Esophagus muscularis mucosa (tissue), 4 donors: ENCODE data around the gene HLA-E. TPM values are rescaled to one million over a fixed set of nuclear protein-coding genes. Genes with fewer than 3 reads are reported as not detected.

Experiments used
- DNase-seq: peaks from one replicate; pipeline ENCODE4 v3.0.0-alpha.2; 2017; ENCODE audit errors: extremely low spot score
- H3K27ac ChIP-seq, 4 donors: fragments of 200-600 bp; sonication (generic); replicated peaks in 1 of 4; 1 replicate in 3 of 4; 2 replicates in 1 of 4; pipeline ENCODE4 v1.5.1; 2016 to 2019; ENCODE audit warnings: mild to moderate bottlenecking in 1 of 4
- H3K27me3 ChIP-seq, 4 donors: fragments of 200-600 bp; sonication (generic); one replicate each; pipeline versions ENCODE4 v1.5.1 to v1.6.0; 2016 to 2019
- H3K36me3 ChIP-seq, 4 donors: fragments of 200-600 bp; sonication (generic); one replicate each; pipeline ENCODE4 v1.5.1; 2016 to 2019
- H3K4me1 ChIP-seq, 4 donors: fragments of 200-600 bp; sonication (generic); one replicate each; pipeline ENCODE4 v1.5.1; 2016 to 2019
- H3K4me3 ChIP-seq, 4 donors: fragments of 200-600 bp; sonication (generic); 1 replicate in 2 of 4; 2 replicates in 2 of 4; pipeline ENCODE4 v1.5.1; 2016 to 2019; ENCODE audit warnings: mild to moderate bottlenecking in 4 of 4, moderate library complexity in 1 of 4
- H3K9me3 ChIP-seq, 4 donors: fragments of 200-600 bp; sonication (generic); 1 replicate in 3 of 4; 2 replicates in 1 of 4; pipeline ENCODE4 v1.5.1; 2016 to 2019
- EP300 ChIP-seq: sonication (generic); formaldehyde crosslinking; IDR thresholded peaks from one replicate; pipeline ENCODE4 v1.6.1; 2017; ENCODE audit warnings: antibody characterized with exemption
- POLR2A ChIP-seq: fragments of 450-650 bp; IDR thresholded peaks from one replicate; pipeline ENCODE4 v1.6.1; 2017; ENCODE audit warnings: antibody characterized with exemption, moderate library complexity, mild to moderate bottlenecking, low read depth
- POLR2AphosphoS5 ChIP-seq, 2 donors: sonication (generic); formaldehyde crosslinking; IDR thresholded peaks; one replicate each; pipeline ENCODE4 v1.6.1; 2017; ENCODE audit warnings: antibody characterized with exemption in 2 of 2
- WGBS: methylation state at CpG from one replicate; pipeline ENCODE4 v1.1.5; 2018; 5-methylcytosine and 5-hydroxymethylcytosine counted together
- intact Hi-C: fragments of 100-400 bp; cut with DNase I; formaldehyde crosslinking; loops from one replicate; pipeline ENCODE4 v1.15.1; 2023
- total RNA-seq, 4 donors: library from RNA; depleted of rRNA; stranded (reverse); fragments of >200 nt; gene quantifications; one replicate each; pipeline versions ENCODE4 v1.1.0 to v1.2.1, GENCODE V29; 2016
- TF ChIP-seq, protein P1 (sequence below), 3 experiments: fragments of 200-600 bp in 2 of 3; fragments of 450-650 bp in 1 of 3; sonication (generic) in 2 of 3; IDR thresholded peaks; one replicate each; pipeline ENCODE4 v1.5.1; 2017 to 2019; ENCODE audit warnings: antibody characterized with exemption in 3 of 3, mild to moderate bottlenecking in 2 of 3, moderate library complexity in 1 of 3

HLA-E gene
- total RNA-seq, 4 donors from 2014 or later, result 294 to 649 (median 523) TPM

DNA sequence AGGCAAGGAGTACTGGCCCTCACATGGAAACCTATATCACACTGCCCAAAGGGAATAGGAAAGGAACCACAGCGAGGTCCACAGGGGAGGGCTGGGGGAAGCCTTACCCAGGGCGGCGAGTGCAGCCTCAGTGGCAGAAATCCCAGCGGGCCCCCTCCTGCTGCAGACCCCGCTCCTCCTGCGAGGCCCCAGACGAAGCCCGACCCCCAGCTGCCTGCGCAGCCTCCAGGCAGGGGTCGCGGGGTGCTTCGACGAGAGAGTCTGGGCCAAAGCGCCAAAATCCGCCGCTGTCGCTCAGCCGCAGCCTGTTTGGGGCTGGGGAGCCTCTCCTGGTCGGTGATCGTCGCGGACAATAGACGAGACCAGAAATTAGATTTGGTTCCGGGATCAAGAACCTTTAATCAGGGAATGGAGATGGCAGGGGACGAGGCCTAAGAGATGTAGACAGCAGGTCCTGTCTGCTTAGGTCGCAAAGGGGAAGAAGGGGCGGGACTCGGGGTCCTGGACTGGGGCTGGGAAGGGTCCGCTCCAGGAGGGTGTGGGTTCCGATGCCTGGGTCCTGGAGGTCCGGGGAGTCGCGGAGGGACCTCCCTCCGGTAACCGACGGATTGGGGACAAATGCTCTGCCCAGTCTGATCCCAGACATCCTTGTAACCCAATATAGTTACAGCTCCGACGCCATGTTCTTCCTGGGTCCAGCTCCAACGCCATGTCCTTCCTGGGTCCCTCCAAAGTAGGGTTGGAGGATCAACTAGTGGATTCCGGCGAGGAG, 36.4 kb upstream of the HLA-E start:
- peaks cover 13 to 30% (median 22%) of the 10 kb centered on the region in 4 donors for H3K4me1 ChIP-seq
- no peak overlapping the region for H3K27ac ChIP-seq
- no peak for DNase-seq
- H3K27me3 ChIP-seq, result peaks cover 0 to 93% (median 44%) of the 10 kb centered on the region in 4 donors
- no peak overlapping the region for H3K4me3 ChIP-seq
- intact Hi-C loops, result no loop called here
- H3K36me3 ChIP-seq, result no peaks in the 10 kb centered on the region
- no peak for TF ChIP-seq POLR2AphosphoS5 (IDR thresholded peaks at IDR 0.05)
- no peak for TF ChIP-seq POLR2A
- TF ChIP-seq EP300, result no peak
- TF ChIP-seq, protein P1, sequence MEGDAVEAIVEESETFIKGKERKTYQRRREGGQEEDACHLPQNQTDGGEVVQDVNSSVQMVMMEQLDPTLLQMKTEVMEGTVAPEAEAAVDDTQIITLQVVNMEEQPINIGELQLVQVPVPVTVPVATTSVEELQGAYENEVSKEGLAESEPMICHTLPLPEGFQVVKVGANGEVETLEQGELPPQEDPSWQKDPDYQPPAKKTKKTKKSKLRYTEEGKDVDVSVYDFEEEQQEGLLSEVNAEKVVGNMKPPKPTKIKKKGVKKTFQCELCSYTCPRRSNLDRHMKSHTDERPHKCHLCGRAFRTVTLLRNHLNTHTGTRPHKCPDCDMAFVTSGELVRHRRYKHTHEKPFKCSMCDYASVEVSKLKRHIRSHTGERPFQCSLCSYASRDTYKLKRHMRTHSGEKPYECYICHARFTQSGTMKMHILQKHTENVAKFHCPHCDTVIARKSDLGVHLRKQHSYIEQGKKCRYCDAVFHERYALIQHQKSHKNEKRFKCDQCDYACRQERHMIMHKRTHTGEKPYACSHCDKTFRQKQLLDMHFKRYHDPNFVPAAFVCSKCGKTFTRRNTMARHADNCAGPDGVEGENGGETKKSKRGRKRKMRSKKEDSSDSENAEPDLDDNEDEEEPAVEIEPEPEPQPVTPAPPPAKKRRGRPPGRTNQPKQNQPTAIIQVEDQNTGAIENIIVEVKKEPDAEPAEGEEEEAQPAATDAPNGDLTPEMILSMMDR (IDR thresholded peaks at IDR 0.05), result no peak
- no peaks in the 10 kb centered on the region for H3K9me3 ChIP-seq
- 41% methylated on average over 36 of the region's 41 CpGs for WGBS

DNA sequence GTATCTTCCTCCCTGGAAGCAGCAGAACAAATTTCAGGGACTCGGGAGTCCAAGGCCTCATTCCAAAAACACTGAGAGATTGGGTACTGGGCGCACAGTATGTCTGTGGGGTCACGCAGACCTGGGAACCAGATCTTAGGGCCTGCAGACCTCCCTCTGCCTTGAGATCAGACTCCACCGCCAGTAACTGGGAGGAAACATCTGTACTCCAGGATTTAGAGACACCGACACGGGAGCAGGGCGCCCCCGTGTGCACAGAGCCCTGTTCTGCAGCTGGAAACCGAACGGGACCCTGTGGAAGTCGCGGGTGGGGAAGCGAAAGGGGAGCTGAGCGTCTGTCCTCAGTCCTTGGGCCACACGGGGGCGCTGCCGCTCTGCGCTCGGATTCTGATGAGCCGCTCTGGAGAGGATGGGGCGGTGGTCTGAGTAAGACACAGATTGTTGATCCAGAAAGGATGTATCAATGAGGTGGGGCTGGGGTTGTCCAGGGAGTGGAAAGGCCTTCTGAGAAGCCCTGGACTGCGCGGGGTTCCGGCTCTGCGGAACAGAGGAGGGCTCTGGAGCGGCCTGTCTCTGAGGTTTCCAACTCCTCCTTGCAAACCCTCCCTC, 35.7 kb upstream of the HLA-E start:
- DNase-seq, result peak; percentile 96
- intact Hi-C loops, result no loop called here
- WGBS, result 20% methylated on average over 6 of the region's 26 CpGs
- H3K27ac ChIP-seq, result no peak overlapping the region
- H3K4me3 ChIP-seq, result peak overlapping the region; percentile 3 to 43 (median 16)
- no peaks in the 10 kb centered on the region for H3K9me3 ChIP-seq
- H3K27me3 ChIP-seq, result peaks cover 0 to 93% (median 40%) of the 10 kb centered on the region in 4 donors
- TF ChIP-seq, protein P1 (IDR thresholded peaks at IDR 0.05), result peak; percentile 54 to 89 (median 82)
- TF ChIP-seq POLR2AphosphoS5 (IDR thresholded peaks at IDR 0.05) (peak in 1 of 2 donors; percentile 52), EP300 (no peak), POLR2A (no peak)
- H3K36me3 ChIP-seq, result no peaks in the 10 kb centered on the region
- peaks cover 13 to 30% (median 22%) of the 10 kb centered on the region in 4 donors for H3K4me1 ChIP-seq

DNA sequence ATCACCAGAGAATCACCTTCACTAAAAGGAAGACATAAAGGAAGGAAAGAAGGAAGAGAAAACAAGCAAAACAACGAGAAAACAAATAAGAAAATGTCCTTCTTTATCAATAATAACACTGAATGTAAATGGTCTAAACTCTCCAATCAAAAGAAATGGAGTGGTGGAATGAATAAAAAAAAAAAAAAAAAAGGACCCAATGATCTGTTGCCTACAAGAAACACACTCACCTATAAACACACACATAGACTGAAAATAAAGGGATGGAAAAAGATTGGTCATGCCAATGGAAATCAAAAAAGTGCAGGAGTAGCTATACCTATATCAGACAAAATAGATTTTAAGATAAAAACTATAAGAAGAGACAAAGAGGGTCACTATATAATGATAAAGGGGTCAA, 30.2 kb upstream of the HLA-E start:
- no peak overlapping the region for H3K4me3 ChIP-seq
- intact Hi-C loops, result no loop called here
- H3K27me3 ChIP-seq, result peaks cover 0 to 98% (median 37%) of the 10 kb centered on the region in 4 donors
- H3K36me3 ChIP-seq, result no peaks in the 10 kb centered on the region
- DNase-seq, result no peak
- WGBS, result 38% methylated on average over 1 of the region's 1 CpG
- H3K27ac ChIP-seq, result no peak overlapping the region
- H3K9me3 ChIP-seq, result no peaks in the 10 kb centered on the region
- TF ChIP-seq POLR2AphosphoS5 (IDR thresholded peaks at IDR 0.05) (no peak), EP300 (no peak), POLR2A (no peak)
- TF ChIP-seq, protein P1 (IDR thresholded peaks at IDR 0.05), result no peak
- H3K4me1 ChIP-seq, result peaks cover 7 to 11% (median 9%) of the 10 kb centered on the region in 4 donors

DNA sequence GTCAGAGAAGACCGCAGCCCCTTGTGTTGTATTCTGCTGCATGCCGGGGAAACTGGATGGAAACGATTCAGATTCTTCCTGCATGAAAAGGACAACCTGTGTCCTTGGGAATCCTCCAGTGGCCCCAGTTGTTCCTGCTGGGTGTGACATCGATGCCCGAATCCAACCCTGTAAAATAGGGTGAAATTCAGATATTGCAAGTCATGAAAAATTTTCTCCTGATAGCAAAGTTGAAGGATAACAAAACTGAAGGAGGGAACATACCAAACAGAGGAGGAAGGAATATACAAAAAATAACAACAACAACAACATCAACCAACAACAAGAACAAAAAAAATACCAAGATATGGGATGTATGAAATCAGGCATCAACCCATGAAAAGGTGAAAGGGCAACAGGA, 28.3 kb upstream of the HLA-E start:
- Histone ChIP-seq H3K27ac (no peak overlapping the region), H3K36me3 (no peaks in the 10 kb centered on the region), H3K9me3 (no peaks in the 10 kb centered on the region), H3K27me3 (peaks cover 0 to 98% (median 49%) of the 10 kb centered on the region in 4 donors), H3K4me1 (peaks cover 15 to 19% (median 17%) of the 10 kb centered on the region in 4 donors), H3K4me3 (no peak overlapping the region)
- WGBS, result 65% methylated on average over 5 of the region's 5 CpGs
- DNase-seq, result no peak
- intact Hi-C loops, result no loop called here
- no peak for TF ChIP-seq POLR2AphosphoS5 (IDR thresholded peaks at IDR 0.05)
- no peak for TF ChIP-seq EP300
- TF ChIP-seq, protein P1 (IDR thresholded peaks at IDR 0.05), result no peak
